Endodermal cell (in vitro differentiated cells): ENCODE data around the gene PLPPR5. TPM values are rescaled to one million over a fixed set of nuclear protein-coding genes. Genes with fewer than 3 reads are reported as not detected.

Source experiments
- DNase-seq: peaks from one replicate; pipeline ENCODE4 v3.0.0-alpha.2; 2017
- H3K27ac ChIP-seq: 2 replicates; pipeline ENCODE4 v1.5.1; 2013; ENCODE audit warnings: mild to moderate bottlenecking, low read depth, low read length, moderate library complexity
- H3K27me3 ChIP-seq: 2 replicates; pipeline ENCODE4 v1.6.1; 2013; ENCODE audit warnings: mild to moderate bottlenecking, low read length, moderate library complexity; ENCODE audit not compliant: insufficient read depth, control insufficient read depth, poor library complexity, severe bottlenecking
- H3K36me3 ChIP-seq: 2 replicates; pipeline ENCODE4 v1.7.0; 2013; ENCODE audit warnings: mild to moderate bottlenecking, low read length, moderate library complexity; ENCODE audit not compliant: control insufficient read depth, insufficient read depth
- H3K4me1 ChIP-seq: one replicate; pipeline ENCODE4 v1.7.0; 2013; ENCODE audit warnings: low read length; ENCODE audit not compliant: control insufficient read depth, insufficient read depth
- H3K4me3 ChIP-seq: 2 replicates; pipeline ENCODE4 v1.5.1; 2013; ENCODE audit warnings: mild to moderate bottlenecking, low read length, moderate library complexity
- H3K9ac ChIP-seq: 2 replicates; pipeline ENCODE4 v1.6.1; 2013; ENCODE audit warnings: mild to moderate bottlenecking, low read length, moderate library complexity; ENCODE audit not compliant: poor library complexity, severe bottlenecking; ENCODE audit errors: extremely low read depth
- H3K9me3 ChIP-seq: 2 replicates; pipeline ENCODE4 v1.6.1; 2013; ENCODE audit warnings: mild to moderate bottlenecking, low read length, moderate library complexity; ENCODE audit not compliant: control insufficient read depth
- H3K27ac Mint-ChIP-seq: 2 replicates; pipeline ENCODE4 v1.8.0; 2020; ENCODE audit warnings: mixed read lengths
- H3K27me3 Mint-ChIP-seq: 2 replicates; pipeline ENCODE4 v1.8.0; 2021; ENCODE audit warnings: mild to moderate bottlenecking, mixed read lengths; ENCODE audit not compliant: insufficient read depth
- H3K36me3 Mint-ChIP-seq: 2 replicates; pipeline ENCODE4 v1.8.0; 2020; ENCODE audit warnings: low read depth, mixed read lengths
- H3K4me1 Mint-ChIP-seq: 2 replicates; pipeline ENCODE4 v1.8.0; 2020; ENCODE audit warnings: mixed read lengths
- H3K4me3 Mint-ChIP-seq: 2 replicates; pipeline ENCODE4 v1.8.0; 2020; ENCODE audit warnings: mild to moderate bottlenecking, moderate library complexity, mixed read lengths
- H3K9me3 Mint-ChIP-seq: 2 replicates; pipeline ENCODE4 v1.8.0; 2020; ENCODE audit warnings: mild to moderate bottlenecking, mixed read lengths
- CTCF ChIP-seq: fragments of 200-600 bp; sonication (generic); conservative IDR thresholded peaks from 2 replicates; pipeline ENCODE4 v1.5.0; 2021; ENCODE audit warnings: antibody characterized with exemption, mild to moderate bottlenecking
- WGBS, 2 experiments: methylation state at CpG; one replicate each; pipeline versions ENCODE4 v1.1.5 to v1.1.7; 2013; ENCODE audit warnings: missing lambda C conversion rate in 2 of 2, mixed read lengths in 1 of 2; ENCODE audit not compliant: insufficient coverage in 1 of 2, insufficient read length in 1 of 2; 5-methylcytosine and 5-hydroxymethylcytosine counted together
- total RNA-seq, 2 donors: library from RNA; stranded (reverse); fragmentation: NEBNext Ultra II Directional in 1 of 2; extraction: Animal tissue kit (Norgen Biotek cat#: 25700) in 1 of 2; gene quantifications; 2 replicates in 1 of 2; 3 replicates in 1 of 2; pipeline ENCODE4 v1.2.1, GENCODE V29; 2021

PLPPR5 gene
- total RNA-seq, 2 donors from 2014 or later: 0.18 to 0.31 TPM

GRCh38 chr1:98939471-98939870, 65.2 kb downstream of the PLPPR5 start:
- Mint-ChIP-seq H3K4me1 (peaks cover 6% of the 10 kb centered on the region), H3K27ac (no peak overlapping the region), H3K4me3 (no peak overlapping the region), H3K27me3 (no peaks in the 10 kb centered on the region), H3K36me3 (no peaks in the 10 kb centered on the region), H3K9me3 (no peaks in the 10 kb centered on the region)
- Histone ChIP-seq H3K9me3 (no peaks in the 10 kb centered on the region), H3K4me1 (peaks cover 3% of the 10 kb centered on the region), H3K27ac (no peak overlapping the region), H3K9ac (no peak overlapping the region), H3K4me3 (no peak overlapping the region), H3K36me3 (no peaks in the 10 kb centered on the region), H3K27me3 (no peaks in the 10 kb centered on the region)
- no peak for DNase-seq
- no peak for TF ChIP-seq CTCF
- 90 to 100% methylated on average over 4 to 5 of the region's 5 CpGs for WGBS, 2 experiments

- Histone ChIP-seq H3K4me1 (peaks cover 3% of the 10 kb centered on the region), H3K27me3 (no peaks in the 10 kb centered on the region), H3K9ac (no peak overlapping the region), H3K27ac (no peak overlapping the region), H3K36me3 (no peaks in the 10 kb centered on the region), H3K9me3 (no peaks in the 10 kb centered on the region), H3K4me3 (no peak overlapping the region)
- Mint-ChIP-seq H3K36me3 (no peaks in the 10 kb centered on the region), H3K4me3 (no peak overlapping the region), H3K9me3 (peaks cover 2% of the 10 kb centered on the region), H3K4me1 (peaks cover 6% of the 10 kb centered on the region), H3K27ac (no peak overlapping the region), H3K27me3 (no peaks in the 10 kb centered on the region)
- DNase-seq: no peak
- TF ChIP-seq CTCF: no peak
Observed at GRCh38 chr1:98937347-98937746, 67.3 kb downstream of the PLPPR5 start.

GRCh38 chr1:98932184-98932583, 72.5 kb downstream of the PLPPR5 start:
- Mint-ChIP-seq H3K4me3 (no peak overlapping the region), H3K4me1 (no peaks in the 10 kb centered on the region), H3K9me3 (peaks cover 2% of the 10 kb centered on the region), H3K27ac (no peak overlapping the region), H3K36me3 (no peaks in the 10 kb centered on the region), H3K27me3 (no peaks in the 10 kb centered on the region)
- Histone ChIP-seq H3K27me3 (no peaks in the 10 kb centered on the region), H3K9me3 (no peaks in the 10 kb centered on the region), H3K9ac (no peak overlapping the region), H3K36me3 (no peaks in the 10 kb centered on the region), H3K4me3 (no peak overlapping the region), H3K4me1 (no peaks in the 10 kb centered on the region), H3K27ac (no peak overlapping the region)
- DNase-seq: no peak
- WGBS, 2 experiments: 98% methylated on average over 5 of the region's 5 CpGs; no CpG with 5 or more reads in 1 of the 2 experiments
- no peak for TF ChIP-seq CTCF
